Nephron (organoid): ENCODE results near the gene THY1.
"Not testable (repeated sequence)": the region's sequence is repeated elsewhere in the genome, so short reads cannot be mapped to it uniquely, and the experiment has no call there.

Experiments used
- H3K27ac Mint-ChIP-seq, 3 experiments: 2 replicates each; pipeline ENCODE4 v1.8.0; 2020; ENCODE audit warnings: mixed read lengths in 3 of 3, mild to moderate bottlenecking in 2 of 3, moderate library complexity in 1 of 3
- H3K27me3 Mint-ChIP-seq: 2 replicates; pipeline ENCODE4 v1.8.0; 2021; ENCODE audit warnings: low read depth, mild to moderate bottlenecking, moderate library complexity, mixed read lengths
- H3K36me3 Mint-ChIP-seq: 2 replicates; pipeline ENCODE4 v1.8.0; 2020; ENCODE audit warnings: low read depth, mixed read lengths
- H3K4me1 Mint-ChIP-seq: 2 replicates; pipeline ENCODE4 v1.8.0; 2020; ENCODE audit warnings: mixed read lengths
- H3K4me3 Mint-ChIP-seq, 3 experiments: 2 replicates each; pipeline ENCODE4 v1.8.0; 2020; ENCODE audit warnings: mild to moderate bottlenecking in 3 of 3, mixed read lengths in 3 of 3, moderate library complexity in 2 of 3
- H3K9me3 Mint-ChIP-seq: 2 replicates; pipeline ENCODE4 v1.8.0; 2020; ENCODE audit warnings: mixed read lengths
- CTCF ChIP-seq, 3 experiments: fragments of 200-600 bp; sonication (generic); IDR thresholded peaks; one replicate each; pipeline ENCODE4 v1.5.0; 2021; ENCODE audit warnings: antibody characterized with exemption in 3 of 3; ENCODE audit not compliant: unreplicated experiment in 3 of 3

THY1 gene

DNA sequence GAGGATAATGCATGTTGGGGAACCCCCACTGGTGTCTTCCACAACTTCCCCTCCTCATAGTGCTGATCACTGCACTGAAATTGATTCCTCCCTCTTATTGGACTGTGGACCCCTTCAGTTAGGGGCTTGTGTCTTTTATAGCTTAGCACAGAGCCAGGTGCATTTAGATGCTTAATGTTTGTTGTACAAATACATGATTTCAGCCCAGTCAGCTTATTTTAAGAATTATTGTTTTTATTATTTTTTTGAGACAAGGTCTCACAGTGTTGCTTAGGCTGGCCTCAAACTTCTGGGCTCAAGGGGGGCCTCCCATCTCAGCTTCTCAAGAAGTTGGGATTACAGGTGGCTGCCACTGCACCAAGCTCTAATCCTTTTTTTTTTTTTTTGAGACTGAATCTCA lies 8.2 kb downstream of the THY1 start:
- peaks cover 12% of the 10 kb centered on the region for H3K4me1 Mint-ChIP-seq
- H3K9me3 Mint-ChIP-seq: peaks cover 4% of the 10 kb centered on the region
- peaks cover 6% of the 10 kb centered on the region for H3K27me3 Mint-ChIP-seq
- H3K36me3 Mint-ChIP-seq: peaks cover 15% of the 10 kb centered on the region
- H3K4me3 Mint-ChIP-seq: no peak overlapping the region
- no peak for TF ChIP-seq CTCF (IDR thresholded peaks at IDR 0.05; ENCODE audit: unreplicated experiment in 3 of 3)
- no peak overlapping the region for H3K27ac Mint-ChIP-seq

- Mint-ChIP-seq H3K27ac (no peak overlapping the region), H3K4me1 (peaks cover 11% of the 10 kb centered on the region), H3K36me3 (peaks cover 11% of the 10 kb centered on the region), H3K9me3 (peaks cover 4% of the 10 kb centered on the region), H3K27me3 (peaks cover 4% of the 10 kb centered on the region), H3K4me3 (no peak overlapping the region)
- TF ChIP-seq CTCF (IDR thresholded peaks at IDR 0.05; ENCODE audit: unreplicated experiment in 3 of 3): no peak
Measured at GRCh38 chr11:119414321-119414720, 8.7 kb downstream of the THY1 start.

DNA sequence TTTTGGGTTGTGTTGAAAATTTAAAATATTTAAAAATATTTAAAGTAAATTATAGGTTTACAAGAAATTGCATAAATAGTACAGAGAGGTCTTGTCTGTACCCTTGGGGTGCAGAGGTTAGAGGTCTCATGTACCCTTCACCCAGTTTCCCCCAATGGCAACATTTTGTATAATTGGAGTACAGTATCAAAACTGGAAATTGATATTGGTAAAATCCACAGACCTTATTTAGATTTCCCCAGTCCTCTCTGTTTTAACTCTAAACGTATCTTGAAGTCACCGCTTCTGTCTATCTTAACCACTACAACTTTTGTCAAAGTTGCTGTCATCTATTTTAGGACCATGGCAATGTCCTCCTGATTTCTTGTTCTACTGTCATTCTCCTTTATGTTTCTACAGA lies 10.9 kb downstream of the THY1 start:
- TF ChIP-seq CTCF (IDR thresholded peaks at IDR 0.05; ENCODE audit: unreplicated experiment in 3 of 3): no peak
- Mint-ChIP-seq H3K27me3 (no peaks in the 10 kb centered on the region), H3K9me3 (peaks cover 4% of the 10 kb centered on the region), H3K4me3 (no peak overlapping the region), H3K27ac (no peak overlapping the region), H3K4me1 (peaks cover 2% of the 10 kb centered on the region), H3K36me3 (no peaks in the 10 kb centered on the region)

DNA sequence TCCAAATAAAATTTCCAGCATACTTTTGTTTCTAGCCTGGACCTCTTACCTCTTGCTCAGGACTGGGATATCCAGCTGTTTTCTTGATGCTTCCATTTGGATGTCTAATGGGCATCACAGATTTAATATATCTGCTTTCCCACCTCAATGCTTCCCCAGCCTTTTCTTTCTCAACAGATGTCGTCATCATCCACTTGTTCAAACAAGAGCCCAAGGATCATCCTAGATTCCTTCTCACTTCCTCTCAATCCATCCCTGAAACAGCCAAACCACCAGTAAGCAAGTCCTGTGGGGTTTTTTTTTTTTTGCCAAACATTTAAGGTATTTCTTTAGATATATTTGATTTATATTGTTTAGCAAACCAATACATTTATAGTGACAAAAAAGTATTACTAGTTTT lies 12.5 kb downstream of the THY1 start:
- Mint-ChIP-seq H3K4me3 (no peak overlapping the region), H3K4me1 (no peaks in the 10 kb centered on the region), H3K27ac (no peak overlapping the region), H3K36me3 (no peaks in the 10 kb centered on the region), H3K9me3 (peaks cover 4% of the 10 kb centered on the region), H3K27me3 (no peaks in the 10 kb centered on the region)
- no peak for TF ChIP-seq CTCF (IDR thresholded peaks at IDR 0.05; ENCODE audit: unreplicated experiment in 3 of 3)

DNA sequence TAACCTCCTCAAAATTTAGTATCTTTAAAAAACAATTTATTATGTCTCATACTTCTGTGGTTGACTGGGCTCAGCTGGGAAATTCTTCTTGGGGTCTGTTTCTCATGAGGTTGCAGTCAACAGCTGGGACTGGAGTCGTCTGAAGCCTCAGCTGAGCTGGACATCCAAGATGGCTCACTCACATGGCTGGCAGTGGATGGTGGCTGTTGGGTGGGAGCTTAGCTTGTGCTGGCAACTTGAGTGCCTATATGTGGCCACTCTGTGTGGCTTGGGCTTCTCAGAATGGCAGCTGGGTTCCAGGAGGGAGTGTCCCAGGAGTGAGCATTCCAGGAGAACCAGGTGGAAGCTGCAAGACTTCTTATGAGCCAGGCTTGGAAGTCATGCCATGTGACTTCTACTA lies 13.2 kb downstream of the THY1 start:
- Mint-ChIP-seq H3K27me3 (no peaks in the 10 kb centered on the region), H3K27ac (no peak overlapping the region), H3K4me1 (no peaks in the 10 kb centered on the region), H3K9me3 (peaks cover 4% of the 10 kb centered on the region), H3K36me3 (no peaks in the 10 kb centered on the region), H3K4me3 (no peak overlapping the region)
- no peak for TF ChIP-seq CTCF (IDR thresholded peaks at IDR 0.05; ENCODE audit: unreplicated experiment in 3 of 3)

GRCh38 chr11:119406005-119406404 lies 17.0 kb downstream of the THY1 start:
- Mint-ChIP-seq H3K27ac (no peak overlapping the region), H3K4me3 (no peak overlapping the region), H3K36me3 (no peaks in the 10 kb centered on the region), H3K9me3 (peaks cover 7% of the 10 kb centered on the region), H3K4me1 (peaks cover 11% of the 10 kb centered on the region), H3K27me3 (no peaks in the 10 kb centered on the region)
- TF ChIP-seq CTCF (IDR thresholded peaks at IDR 0.05; ENCODE audit: unreplicated experiment in 3 of 3): no peak

DNA sequence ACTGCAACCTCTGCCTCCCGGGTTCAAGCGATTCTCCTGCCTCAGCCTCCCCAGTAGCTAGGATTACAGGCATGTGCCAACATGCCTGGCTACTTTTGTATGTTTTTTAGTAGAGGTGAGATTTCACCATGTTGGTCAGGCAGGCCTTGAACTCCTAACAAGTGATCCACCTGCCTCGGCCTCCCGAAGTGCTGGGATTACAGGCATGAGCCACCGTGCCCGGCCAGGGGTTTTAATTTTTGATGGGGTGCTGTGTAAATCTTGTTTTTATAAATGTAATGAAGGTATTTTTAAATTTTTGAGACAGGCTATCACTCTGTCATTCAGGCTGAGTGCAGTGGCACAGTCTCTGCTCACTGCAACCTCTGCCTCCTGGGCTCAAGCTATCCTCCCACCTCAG lies 17.5 kb downstream of the THY1 start:
- H3K27me3 Mint-ChIP-seq, H3K36me3 Mint-ChIP-seq, H3K9me3 Mint-ChIP-seq, H3K27ac Mint-ChIP-seq, H3K4me3 Mint-ChIP-seq: not testable (repeated sequence)
- peaks cover 11% of the 10 kb centered on the region for H3K4me1 Mint-ChIP-seq
